G401.6 (cell line): ENCODE results near the gene CEP170B.
"Not testable (repeated sequence)": the region's sequence is repeated elsewhere in the genome, so short reads cannot be mapped to it uniquely, and the experiment has no call there.

Source experiments
- FAIRE-seq: peaks from 2 replicates; lab custom pipeline; 2012; peaks lifted over from hg19 to GRCh38; lab: Jason Lieb, UNC

The CEP170B gene

DNA sequence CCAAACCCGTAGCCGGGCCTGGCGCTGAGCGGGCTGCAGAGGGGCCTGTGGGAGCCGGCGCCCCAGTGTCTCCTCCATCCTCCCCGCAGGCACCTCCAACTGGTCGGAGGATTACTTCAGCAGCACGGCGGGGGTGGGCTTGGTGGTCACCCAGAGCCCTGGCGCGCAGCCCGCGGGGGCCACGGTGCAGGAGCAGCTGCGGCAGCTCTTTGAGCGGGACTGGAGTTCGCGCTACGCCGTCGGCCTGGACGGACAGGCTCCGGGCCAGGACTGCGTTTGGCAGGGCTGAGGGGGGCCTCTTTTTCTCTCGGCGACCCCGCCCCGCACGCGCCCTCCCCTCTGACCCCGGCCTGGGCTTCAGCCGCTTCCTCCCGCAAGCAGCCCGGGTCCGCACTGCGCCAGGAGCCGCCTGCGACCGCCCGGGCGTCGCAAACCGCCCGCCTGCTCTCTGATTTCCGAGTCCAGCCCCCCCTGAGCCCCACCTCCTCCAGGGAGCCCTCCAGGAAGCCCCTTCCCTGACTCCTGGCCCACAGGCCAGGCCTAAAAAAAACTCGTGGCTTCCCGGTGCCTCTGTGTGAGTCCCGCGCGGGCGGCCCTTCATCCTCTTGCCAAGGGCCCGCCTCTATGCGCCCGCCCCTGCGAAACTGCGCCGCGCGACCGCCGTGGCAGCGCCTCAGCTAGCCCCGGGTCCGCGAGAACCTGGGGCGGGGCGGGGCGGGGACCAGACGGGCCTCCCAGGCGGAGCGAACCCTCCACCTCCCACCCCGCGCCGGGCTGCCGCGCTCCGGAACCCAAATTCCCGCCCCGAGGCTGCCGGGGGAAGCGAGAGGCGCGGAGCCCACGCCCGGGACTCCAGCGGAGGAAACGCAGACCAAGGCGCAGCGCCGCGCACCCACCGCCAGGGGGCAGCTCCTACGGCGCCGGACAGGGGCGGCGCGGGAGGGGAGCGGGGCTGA is 67.9 kb downstream of the CEP170B start:
- FAIRE-seq, result no peak

DNA sequence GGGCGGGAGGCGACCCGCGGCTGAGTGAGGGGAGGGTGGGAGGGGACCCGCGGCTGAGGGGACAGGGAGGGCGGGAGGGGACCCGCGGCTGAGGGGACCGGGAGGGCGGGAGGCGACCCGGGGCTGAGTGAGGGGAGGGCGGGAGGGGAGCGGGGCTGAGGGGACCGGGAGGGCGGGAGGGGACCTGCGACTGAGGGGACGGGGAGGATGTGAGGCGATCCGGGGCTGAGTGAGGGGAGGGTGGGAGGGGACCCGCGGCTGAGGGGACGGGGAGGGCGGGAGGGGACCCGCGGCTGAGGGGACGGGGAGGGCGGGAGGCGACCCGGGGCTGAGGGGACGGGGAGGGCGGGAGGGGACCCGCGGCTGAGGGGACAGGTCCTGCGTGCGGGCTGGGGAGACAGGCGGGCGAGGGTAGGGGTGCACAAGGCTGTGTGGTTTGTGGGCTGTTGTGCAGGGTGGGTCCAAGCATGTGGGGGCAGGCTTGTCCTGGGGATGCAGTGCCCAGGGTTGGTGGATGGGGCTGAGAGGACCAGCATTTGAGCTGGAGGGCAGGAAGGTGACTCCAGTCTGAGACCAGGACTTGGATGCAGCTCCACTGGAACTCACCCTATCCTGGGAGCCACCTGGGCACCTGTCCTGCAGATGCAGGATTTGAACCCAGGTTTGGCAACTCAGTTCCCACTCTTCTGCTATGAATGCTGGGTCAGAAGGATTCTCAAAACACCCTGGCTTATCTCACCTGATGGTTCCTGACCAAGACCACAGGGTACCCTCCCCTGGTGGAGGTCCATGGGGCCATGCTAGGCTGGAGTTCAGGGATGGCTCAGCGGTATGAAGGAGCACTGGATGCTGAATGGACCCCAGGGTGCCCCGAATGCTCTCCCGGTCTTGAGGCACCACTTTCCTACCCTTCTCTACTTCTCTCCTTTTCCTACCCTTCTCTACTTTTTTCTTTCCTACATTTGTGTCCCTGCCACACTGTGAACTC is 69.0 kb downstream of the CEP170B start:
- no peak for FAIRE-seq

DNA sequence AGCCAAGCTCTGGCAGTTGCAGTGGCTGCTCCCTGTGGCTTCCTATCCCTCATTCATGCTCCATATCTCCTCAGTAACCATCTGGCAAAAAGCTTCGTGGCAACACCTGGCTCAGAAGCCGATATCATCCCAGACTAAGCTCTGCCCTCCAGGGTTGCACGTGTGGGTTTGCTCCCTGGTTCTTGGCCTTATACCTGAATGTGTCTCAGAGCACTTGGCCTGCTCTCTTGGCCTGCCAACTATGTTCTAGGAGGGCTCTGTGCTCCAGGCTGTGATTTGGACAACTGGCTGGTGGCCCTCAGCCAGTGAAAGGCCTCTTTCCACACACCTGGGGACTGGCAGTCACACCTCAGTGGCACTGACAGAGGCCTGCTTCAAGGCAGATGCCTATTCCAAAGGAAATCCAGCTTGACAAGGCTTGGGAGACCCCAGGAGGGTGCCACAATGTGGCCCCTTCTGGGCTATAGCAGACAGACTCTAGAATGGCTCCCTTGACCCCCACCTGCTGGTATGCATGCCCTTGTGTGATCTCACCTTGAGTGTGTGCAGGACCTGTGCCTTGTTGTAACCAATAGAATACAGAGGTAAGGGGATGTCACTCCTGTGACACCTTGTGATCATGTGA is 70.1 kb downstream of the CEP170B start:
- FAIRE-seq, result no peak

DNA sequence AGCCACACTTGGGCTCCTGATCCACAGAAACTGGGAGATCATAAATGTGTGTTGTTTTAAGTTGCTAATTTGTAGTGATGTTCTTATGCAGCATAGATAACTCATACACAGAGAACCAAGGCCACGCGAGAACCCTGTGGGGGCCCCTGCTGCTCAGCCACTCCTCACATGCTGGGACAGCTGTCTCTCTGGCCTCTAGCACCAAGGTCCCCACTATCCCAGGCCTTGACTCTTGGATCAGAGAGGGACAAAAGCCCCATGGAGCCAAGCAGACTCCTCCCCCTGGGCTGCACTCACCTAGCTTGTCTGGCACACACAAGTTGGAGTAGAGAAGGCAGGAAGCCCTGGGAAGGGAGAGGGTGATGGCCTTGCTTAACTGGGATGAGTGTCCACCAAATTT is 70.9 kb downstream of the CEP170B start:
- no peak for FAIRE-seq

DNA sequence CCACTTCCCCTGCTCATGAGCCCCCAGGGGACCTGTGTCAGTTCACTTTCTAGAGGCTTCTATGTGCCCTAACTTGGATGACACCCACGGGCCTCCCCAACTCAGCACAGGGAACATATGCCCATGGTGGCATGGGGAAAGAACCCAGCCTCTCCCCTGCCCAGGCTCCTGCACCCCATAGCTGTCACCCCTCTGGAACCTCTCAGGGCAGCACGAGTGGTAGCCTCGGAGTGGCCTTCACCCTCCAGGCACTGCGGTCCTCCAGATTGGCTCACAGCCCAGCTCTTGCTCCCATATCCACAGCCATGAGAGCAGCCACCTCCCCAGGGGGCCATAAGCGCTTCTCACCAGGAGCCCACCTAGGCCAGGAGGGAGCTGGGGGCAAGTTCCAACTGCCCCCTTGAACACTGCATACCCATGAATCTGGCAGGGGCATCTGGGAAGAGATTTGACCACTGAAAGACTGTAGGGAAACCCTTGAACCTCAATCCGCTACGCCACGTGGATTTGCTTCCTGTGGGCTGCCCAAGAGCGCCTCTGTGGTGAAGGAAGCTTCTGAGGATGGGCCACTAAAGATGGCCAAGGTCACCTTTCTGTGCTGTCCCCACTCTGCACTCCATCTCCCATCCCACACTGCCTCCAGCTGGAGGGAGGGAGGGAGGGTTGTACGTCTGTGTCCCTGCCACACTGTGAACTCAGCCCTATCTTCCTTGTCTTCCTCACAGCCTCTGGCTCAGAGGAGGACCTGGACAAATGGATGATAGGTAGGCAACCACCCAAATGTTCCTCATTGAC is 71.5 kb downstream of the CEP170B start:
- FAIRE-seq, result no peak

DNA sequence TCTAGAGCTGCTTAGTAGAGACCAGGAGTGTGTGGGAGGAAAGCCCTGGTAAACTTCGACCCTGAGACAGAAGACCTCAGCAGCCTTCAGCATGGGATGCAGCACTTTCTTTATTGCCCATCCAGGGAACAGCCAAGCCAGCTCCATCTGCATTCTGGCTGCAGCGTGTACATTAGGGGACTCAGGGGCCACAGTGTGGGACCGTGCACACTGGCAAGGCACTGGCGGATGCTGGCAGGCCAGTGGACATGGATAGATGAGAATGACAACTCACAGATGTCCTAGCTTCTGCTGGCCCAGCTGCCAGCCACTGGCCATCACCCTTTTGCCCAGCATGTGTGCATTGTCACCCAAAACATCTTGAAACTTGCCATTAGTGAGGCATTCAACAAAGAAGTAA is 72.1 kb downstream of the CEP170B start:
- no peak for FAIRE-seq

DNA sequence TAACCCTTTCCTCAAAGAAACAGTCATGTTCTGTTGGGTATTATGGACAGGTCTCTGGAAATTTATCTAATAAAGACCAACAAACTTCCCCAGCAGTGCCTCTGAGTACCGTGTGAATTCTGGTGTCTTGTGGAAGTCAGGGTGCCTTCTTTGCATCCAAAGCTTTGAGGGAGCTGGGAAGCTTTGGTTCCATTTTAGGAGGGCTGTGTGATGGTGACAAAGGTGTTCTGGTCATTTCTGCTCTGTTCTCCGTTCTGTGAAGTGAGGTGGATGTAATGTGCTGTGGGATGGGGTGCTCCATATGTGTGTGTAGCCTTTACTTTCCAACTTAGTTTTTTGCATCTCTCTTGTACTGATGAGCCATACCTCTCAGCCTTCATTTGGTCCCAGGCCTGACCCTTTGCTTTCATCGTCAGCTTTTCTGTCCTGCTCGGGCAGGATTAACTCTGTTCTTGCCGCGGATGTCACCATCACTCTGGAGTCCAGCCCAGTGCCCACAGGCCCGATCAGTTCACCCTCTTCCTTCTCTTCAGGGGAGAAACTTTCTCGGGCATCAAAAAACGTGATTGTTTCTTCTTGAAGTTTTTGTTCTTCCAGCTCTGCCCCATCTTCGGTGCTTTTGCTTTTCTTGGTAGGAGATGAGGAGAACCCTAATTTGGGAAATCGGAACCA is 72.8 kb downstream of the CEP170B start:
- no peak for FAIRE-seq

DNA sequence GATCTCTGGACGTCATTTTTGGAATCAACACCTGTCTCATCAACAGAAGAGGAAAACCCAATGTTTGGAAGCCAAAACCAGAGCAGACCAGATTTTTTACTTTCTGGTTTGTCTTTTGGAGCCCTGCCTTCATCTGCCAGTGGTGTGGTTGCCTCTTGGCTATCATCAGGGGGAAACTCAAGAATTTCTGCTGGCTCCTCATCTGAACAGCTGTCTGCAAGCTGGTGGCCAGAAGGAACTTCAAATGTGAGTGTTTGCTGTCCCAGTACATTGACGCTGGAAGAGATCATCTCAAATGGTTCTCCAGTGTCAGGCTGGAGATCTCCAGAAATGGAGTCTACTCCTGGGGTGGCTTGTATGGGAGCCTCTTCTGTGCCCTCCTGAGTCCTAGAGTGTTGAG is 73.4 kb downstream of the CEP170B start:
- no peak for FAIRE-seq

DNA sequence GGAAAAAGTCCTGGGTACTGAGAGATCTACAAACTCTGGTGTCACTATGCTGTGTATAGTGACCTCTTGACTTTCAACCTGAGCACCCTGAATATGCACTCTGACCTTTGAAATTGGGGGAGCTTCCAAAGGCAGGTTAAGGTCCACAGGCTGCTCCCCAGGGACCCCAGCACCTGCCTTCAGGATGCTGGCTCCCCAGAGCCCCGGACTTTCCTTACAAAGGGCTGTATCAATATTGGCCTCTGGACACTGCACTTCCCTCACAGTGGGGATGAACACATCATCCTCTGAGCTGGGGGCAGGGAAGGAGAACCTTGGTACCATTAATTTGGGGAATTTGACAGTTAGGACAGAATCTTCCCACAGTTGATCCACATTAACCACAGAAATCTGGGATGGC is 73.9 kb downstream of the CEP170B start:
- FAIRE-seq, result no peak

DNA sequence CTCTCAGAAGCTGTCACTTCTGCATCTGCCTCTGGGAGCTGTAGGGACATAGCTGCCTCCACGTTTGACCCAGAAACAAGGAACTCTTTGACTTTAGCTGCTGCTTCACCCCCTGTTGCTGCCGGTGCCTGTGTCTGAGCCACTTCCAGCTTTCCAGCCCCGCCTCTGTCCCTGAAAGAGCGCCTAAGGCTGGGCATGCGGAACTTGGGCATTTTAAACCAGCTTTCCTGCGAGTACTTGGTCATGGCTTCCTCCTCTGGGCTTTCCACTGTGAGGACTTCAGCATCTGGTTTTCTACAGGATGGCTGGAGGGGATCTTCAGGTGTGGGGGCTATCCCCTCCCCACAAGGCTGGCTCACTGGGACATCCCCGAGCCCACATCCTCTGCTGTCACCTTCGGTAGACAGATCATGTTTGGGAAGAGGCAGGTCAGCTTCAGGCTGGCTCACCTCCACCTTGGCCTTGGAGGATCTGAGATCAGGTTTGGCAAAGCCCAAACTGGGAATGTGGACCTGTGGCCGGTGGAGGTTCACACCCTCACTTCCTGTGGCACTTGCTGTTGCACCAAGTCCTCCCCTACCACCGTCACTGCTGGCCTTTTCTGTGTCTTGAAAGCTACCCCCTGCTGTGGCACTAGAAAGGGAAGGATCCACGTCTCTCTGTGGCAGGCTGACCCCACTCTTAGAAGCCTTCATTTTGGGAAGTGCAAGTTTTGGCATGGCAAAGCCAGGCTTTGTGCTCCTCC is 74.8 kb downstream of the CEP170B start:
- FAIRE-seq, result no peak

DNA sequence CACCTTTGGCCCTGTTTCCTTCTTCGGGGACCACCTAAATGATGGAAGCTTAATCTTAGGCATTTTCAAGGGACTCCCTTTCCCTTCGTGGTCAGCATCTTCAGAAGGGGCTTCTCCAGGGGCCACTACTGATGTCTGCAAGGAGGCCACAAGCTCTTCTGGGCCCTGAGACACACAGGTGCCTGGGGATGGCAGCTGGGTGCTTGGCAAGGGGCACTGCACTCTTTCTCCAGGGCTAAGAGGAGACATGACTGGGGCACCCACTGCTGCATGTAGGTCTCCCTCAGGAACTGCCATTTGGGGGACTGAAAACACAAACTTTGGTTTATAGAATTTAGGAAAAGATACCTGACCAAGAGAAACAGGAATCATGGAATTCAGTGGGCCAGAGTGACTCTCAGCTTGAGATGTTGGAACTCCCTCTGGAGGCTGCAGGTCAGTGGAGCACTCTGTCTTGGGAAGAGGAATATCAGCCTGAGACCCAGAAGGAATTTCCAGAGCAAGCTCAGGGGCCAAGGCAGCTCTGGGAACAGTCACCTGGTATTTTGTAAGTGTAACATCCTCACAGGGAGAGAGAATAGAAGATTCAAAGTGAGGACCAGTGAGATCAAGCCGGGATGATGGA is 75.6 kb downstream of the CEP170B start:
- FAIRE-seq, result no peak

DNA sequence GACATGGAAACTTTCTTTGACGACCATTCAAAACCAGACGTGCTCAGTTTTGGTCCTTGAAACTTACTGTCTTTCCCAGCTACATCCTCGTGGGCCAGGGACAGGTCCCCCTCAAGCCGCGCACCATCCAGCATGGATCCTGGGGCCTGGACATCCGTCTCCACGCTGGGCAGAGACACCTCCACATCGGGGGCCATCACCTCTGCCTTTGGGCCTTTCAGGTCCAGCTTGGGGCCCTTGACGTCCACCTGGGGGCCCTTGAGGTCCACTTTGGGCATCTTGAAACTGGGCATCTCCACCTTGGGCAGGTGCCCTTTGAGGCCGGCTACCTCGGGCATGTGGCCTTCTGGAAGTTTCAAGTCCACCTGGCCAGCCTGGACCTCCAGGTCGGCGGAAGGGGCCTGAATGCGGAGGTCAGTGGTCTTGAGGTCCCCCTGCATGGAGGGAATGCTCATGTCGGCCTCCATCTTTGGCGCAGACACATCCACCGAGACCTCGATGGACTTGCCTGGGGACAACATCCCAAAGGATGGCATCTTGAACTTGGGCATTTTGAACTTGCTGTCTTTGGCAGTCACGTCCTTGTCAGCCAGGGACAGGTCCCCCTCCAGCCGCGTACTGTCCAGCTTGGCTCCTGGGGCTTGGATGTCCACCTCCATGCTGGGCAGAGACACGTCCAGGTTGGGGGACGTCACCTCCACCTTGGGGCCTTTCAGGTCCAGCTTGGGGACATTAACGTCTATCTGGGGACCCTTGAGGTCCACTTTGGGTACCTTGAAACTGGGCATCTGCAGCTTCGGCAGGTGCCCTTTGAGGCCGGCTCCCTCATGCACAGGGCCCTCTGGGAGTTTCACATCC is 76.7 kb downstream of the CEP170B start:
- no peak for FAIRE-seq

DNA sequence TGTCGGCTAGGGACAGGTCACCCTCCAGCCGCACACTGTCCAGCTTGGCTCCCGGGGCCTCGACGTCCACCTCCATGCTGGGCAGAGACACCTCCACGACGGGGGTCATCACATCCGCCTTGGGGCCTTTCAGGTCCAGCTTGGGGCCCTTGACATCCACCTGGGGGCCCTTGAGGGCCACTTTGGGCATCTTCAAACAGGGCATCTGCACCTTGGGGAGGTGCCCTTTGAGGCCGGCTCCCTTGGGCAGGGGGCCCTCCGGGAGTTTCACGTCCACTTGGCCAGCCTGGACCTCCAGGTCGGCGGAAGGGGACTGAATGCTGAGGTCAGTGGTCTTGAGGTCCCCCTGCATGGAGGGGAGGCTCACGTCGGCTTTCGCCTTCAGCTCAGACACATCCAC is 77.5 kb downstream of the CEP170B start:
- FAIRE-seq, result no peak

DNA sequence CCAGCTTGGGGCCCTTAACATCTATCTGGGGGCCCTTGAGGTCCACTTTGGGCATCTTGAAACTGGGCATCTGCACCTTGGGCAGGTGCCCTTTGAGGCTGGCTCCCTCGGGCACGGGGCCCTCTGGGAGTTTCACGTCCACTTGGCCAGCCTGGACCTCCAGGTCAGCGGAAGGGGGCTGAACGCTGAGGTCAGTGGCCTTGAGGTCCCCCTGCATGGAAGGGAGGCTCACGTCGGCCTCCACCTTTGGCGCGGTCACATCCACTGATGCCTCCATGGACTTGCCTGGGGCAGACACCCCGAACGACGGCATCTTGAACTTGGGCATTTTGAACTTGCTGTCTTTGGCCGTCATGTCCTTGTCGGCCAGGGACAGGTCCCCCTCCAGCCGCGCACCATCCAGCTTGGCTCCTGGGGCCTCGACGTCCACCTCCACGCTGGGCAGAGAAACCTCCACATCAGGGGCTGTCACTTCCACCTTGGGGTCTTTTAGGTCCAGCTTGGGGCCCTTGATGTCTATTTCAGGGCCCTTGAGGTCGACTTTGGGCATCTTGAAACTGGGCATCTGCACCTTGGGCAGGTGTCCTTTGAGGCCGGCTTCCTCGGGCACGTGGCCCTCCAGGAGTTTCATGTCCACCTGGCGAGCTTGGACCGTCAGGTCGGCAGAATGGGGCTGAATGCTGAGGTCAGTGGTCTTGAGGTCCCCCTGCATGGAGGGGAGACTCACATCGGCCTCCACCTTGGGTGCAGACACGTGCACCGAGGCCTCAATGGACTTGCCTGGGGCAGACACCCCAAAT is 78.3 kb downstream of the CEP170B start:
- FAIRE-seq, result not testable (repeated sequence)

DNA sequence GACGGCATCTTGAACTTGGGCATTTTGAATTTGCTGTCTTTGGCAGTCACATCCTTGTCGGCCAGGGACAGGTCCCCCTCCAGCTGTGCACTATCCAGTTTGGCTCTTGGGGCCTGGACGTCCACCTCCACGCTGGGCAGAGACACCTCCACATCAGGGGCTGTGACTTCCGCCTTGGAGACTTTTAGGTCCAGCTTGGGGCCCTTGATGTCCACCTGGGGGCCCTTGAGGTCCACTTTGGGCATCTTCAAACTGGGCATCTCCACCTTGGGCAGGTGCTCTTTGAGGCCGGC is 78.9 kb downstream of the CEP170B start:
- not testable (repeated sequence) for FAIRE-seq

DNA sequence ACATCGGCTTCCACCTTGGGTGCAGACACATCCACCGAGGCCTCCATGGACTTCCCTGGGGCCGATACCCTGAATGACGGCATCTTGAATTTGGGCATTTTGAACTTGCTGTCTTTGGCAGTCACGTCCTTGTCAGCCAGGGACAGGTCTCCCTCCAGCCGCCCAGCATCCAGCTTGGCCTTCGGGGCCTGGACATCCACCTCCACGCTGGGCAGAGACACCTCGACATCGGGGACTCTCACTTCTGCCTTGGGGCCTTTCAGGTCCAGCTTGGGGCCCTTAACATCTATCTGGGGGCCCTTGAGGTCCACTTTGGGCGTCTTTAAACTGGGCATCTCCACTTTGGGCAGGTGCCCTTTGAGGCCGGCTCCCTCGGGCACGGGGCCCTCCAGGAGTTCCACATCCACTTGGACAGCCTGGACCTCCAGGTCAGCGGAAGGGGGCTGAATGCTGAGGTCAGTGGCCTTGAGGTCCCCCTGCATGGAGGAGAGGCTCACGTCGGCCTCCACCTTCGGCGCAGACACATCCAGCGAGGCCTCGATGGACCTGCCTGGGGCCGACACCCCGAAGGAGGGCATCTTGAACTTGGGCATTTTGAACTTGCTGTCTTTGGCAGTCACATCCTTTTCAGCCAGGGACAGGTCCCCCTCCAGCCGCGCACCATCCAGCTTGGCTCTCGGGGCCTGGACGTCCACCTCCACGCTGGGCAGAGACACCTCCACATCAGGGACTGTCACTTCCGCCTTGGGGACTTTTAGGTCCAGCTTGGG is 79.6 kb downstream of the CEP170B start:
- FAIRE-seq, result not testable (repeated sequence)

DNA sequence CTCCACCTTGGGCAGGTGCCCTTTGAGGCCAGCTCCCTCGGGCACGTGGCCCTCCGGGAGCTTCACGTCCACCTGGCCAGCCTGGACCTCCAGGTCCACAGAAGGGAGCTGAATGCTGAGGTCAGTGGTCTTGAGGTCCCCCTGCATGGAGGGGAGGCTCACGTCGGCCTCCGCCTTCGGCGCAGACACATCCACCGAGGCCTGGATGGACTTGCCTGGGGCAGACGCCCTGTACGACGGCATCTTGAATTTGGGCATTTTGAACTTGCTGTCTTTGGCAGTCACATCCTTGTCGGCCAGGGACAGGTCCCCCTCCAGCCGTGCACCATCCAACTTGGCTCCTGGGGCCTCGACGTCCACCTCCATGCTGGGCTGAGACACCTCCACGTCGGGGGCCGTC is 80.2 kb downstream of the CEP170B start:
- not testable (repeated sequence) for FAIRE-seq
